Ascending aorta (tissue), 2 donors: ENCODE measurements around the gene CLSTN2. TPM values are rescaled to one million over a fixed set of nuclear protein-coding genes. Genes with fewer than 3 reads are reported as not detected.

Experiments
- DNase-seq, 2 donors: peaks; one replicate each; pipeline ENCODE4 v3.0.0-alpha.2; 2019; ENCODE audit warnings: low spot score in 2 of 2
- H3K27ac ChIP-seq, 2 donors: fragments of 200-600 bp; sonication (generic); one replicate each; pipeline ENCODE4 v1.5.1; 2016 to 2017; ENCODE audit warnings: mild to moderate bottlenecking in 1 of 2
- H3K27me3 ChIP-seq: fragments of 200-600 bp; sonication (generic); one replicate; pipeline ENCODE4 v1.5.1; 2017
- H3K36me3 ChIP-seq, 2 donors: fragments of 200-600 bp; sonication (generic); one replicate each; pipeline ENCODE4 v1.5.1; 2016
- H3K4me1 ChIP-seq, 2 donors: fragments of 200-600 bp; sonication (generic); one replicate each; pipeline ENCODE4 v1.5.1; 2016 to 2017; ENCODE audit warnings: mild to moderate bottlenecking in 1 of 2
- H3K4me3 ChIP-seq, 2 donors: fragments of 200-600 bp; sonication (generic); one replicate each; pipeline ENCODE4 v1.5.1; 2016 to 2017; ENCODE audit warnings: mild to moderate bottlenecking in 1 of 2
- H3K9me3 ChIP-seq, 2 donors: fragments of 200-600 bp; sonication (generic); one replicate each; pipeline ENCODE4 v1.5.1; 2016
- CTCF ChIP-seq, 3 experiments: fragments of 200-600 bp in 2 of 3; fragments of 450-650 bp in 1 of 3; sonication (generic) in 2 of 3; IDR thresholded peaks; one replicate each; pipeline ENCODE4 v1.5.1; 2016 to 2019; ENCODE audit warnings: antibody characterized with exemption in 3 of 3, mild to moderate bottlenecking in 1 of 3, moderate library complexity in 1 of 3
- intact Hi-C: fragments of 100-400 bp; cut with DNase I; formaldehyde crosslinking; loops from one replicate; pipeline ENCODE4 v1.15.1; 2023
- total RNA-seq: library from RNA; depleted of rRNA; stranded (reverse); fragments of >200 nt; gene quantifications from one replicate; pipeline ENCODE4 v1.1.0, GENCODE V29; 2016

CLSTN2 gene
- total RNA-seq, 1 donor from 2014 or later = 65.8 TPM

- no peaks in the 10 kb centered on the region for H3K27me3 ChIP-seq
- no peak for DNase-seq
- TF ChIP-seq CTCF (IDR thresholded peaks at IDR 0.05) = peak; percentile 29 to 74 (median 56)
- no peak overlapping the region for H3K4me3 ChIP-seq
- intact Hi-C loops = loop anchor here (5.0 to 10.0 kb wide), 4 partner anchors 115 to 927 kb away; no protein-coding TSS in a partner anchor
- peaks cover 0 to 2% of the 10 kb centered on the region in 2 donors for H3K4me1 ChIP-seq
- H3K9me3 ChIP-seq = no peaks in the 10 kb centered on the region
- H3K36me3 ChIP-seq = no peaks in the 10 kb centered on the region
- no peak overlapping the region for H3K27ac ChIP-seq
Observed at GRCh38 chr3:139937674-139938279, 2.8 kb downstream of the CLSTN2 start.

- H3K4me3 ChIP-seq = no peak overlapping the region
- peaks cover 0 to 2% of the 10 kb centered on the region in 2 donors for H3K4me1 ChIP-seq
- DNase-seq = no peak
- no peaks in the 10 kb centered on the region for H3K9me3 ChIP-seq
- no peaks in the 10 kb centered on the region for H3K36me3 ChIP-seq
- H3K27ac ChIP-seq = no peak overlapping the region
- no peaks in the 10 kb centered on the region for H3K27me3 ChIP-seq
- intact Hi-C loops = loop anchor here (5.0 to 10.0 kb wide), 4 partner anchors 113 to 925 kb away; no protein-coding TSS in a partner anchor
- TF ChIP-seq CTCF (IDR thresholded peaks at IDR 0.05) = no peak
Observed at GRCh38 chr3:139939681-139940190, 4.8 kb downstream of the CLSTN2 start.

GRCh38 chr3:139940622-139941021 is 5.6 kb downstream of the CLSTN2 start:
- H3K27me3 ChIP-seq = no peaks in the 10 kb centered on the region
- no peak for DNase-seq
- intact Hi-C loops = no loop called here

GRCh38 chr3:139941580-139941979 is 6.6 kb downstream of the CLSTN2 start:
- no peak for DNase-seq
- no peak for TF ChIP-seq CTCF (IDR thresholded peaks at IDR 0.05)
- Histone ChIP-seq H3K36me3 (no peaks in the 10 kb centered on the region), H3K4me3 (no peak overlapping the region), H3K27ac (no peak overlapping the region), H3K27me3 (no peaks in the 10 kb centered on the region), H3K9me3 (no peaks in the 10 kb centered on the region), H3K4me1 (no peaks in the 10 kb centered on the region)
- intact Hi-C loops = no loop called here

More at GRCh38 chr3:139940622-139941021, 5.6 kb downstream of the CLSTN2 start:
- Histone ChIP-seq H3K4me3 (no peak overlapping the region), H3K4me1 (peaks cover 0 to 2% of the 10 kb centered on the region in 2 donors), H3K36me3 (no peaks in the 10 kb centered on the region), H3K9me3 (no peaks in the 10 kb centered on the region), H3K27ac (no peak overlapping the region)
- no peak for TF ChIP-seq CTCF (IDR thresholded peaks at IDR 0.05)

GRCh38 chr3:139944256-139944910 is 9.4 kb downstream of the CLSTN2 start:
- intact Hi-C loops = no loop called here

More at GRCh38 chr3:139944256-139944910, 9.4 kb downstream of the CLSTN2 start:
- no peak for DNase-seq
- Histone ChIP-seq H3K27me3 (no peaks in the 10 kb centered on the region), H3K4me3 (no peak overlapping the region), H3K36me3 (no peaks in the 10 kb centered on the region), H3K4me1 (no peaks in the 10 kb centered on the region), H3K9me3 (no peaks in the 10 kb centered on the region), H3K27ac (no peak overlapping the region)
- no peak for TF ChIP-seq CTCF (IDR thresholded peaks at IDR 0.05)
